Mesenchymal stem cell (in vitro differentiated cells and primary cell): ENCODE measurements around the gene WWOX. TPM values are rescaled to one million over a fixed set of nuclear protein-coding genes. Genes with fewer than 3 reads are reported as not detected.

Experiments used
- DNase-seq: peaks from one replicate; pipeline ENCODE4 v3.0.0-alpha.2; 2013
- H2AFZ ChIP-seq: one replicate; pipeline ENCODE4 v1.6.1; 2013; ENCODE audit warnings: low read depth, mild to moderate bottlenecking, control low read depth, inconsistent platforms, low read length, moderate library complexity
- H2AK5ac ChIP-seq: 2 replicates; pipeline ENCODE4 v1.6.1; 2013; ENCODE audit warnings: low read length, moderate library complexity, mild to moderate bottlenecking, inconsistent platforms; ENCODE audit not compliant: severe bottlenecking
- H2BK120ac ChIP-seq: one replicate; pipeline ENCODE4 v1.6.1; 2013; ENCODE audit warnings: low read depth, mild to moderate bottlenecking, inconsistent platforms, low read length, moderate library complexity
- H2BK12ac ChIP-seq, 2 experiments: one replicate each; pipeline ENCODE4 v1.6.1; 2013; ENCODE audit warnings: inconsistent platforms in 2 of 2, low read length in 2 of 2, mild to moderate bottlenecking in 2 of 2, moderate library complexity in 2 of 2, control low read depth in 1 of 2
- H2BK15ac ChIP-seq: one replicate; pipeline ENCODE4 v1.6.1; 2013; ENCODE audit warnings: mild to moderate bottlenecking, low read depth, inconsistent platforms; ENCODE audit not compliant: poor library complexity, severe bottlenecking
- H2BK5ac ChIP-seq: 2 replicates; pipeline ENCODE4 v1.6.1; 2013; ENCODE audit warnings: low read depth, mild to moderate bottlenecking, low read length, control low read depth, inconsistent platforms; ENCODE audit not compliant: poor library complexity, severe bottlenecking
- H3K14ac ChIP-seq, 2 experiments: one replicate each; pipeline ENCODE4 v1.6.1; 2013; ENCODE audit warnings: inconsistent platforms in 2 of 2, low read length in 2 of 2, control low read depth in 1 of 2, mild to moderate bottlenecking in 1 of 2, moderate library complexity in 1 of 2
- H3K18ac ChIP-seq, 2 experiments: one replicate each; pipeline ENCODE4 v1.6.1; 2013; ENCODE audit warnings: inconsistent platforms in 2 of 2, low read length in 2 of 2, control low read depth in 1 of 2, low read depth in 1 of 2, mild to moderate bottlenecking in 1 of 2
- H3K23ac ChIP-seq, 2 experiments: one replicate each; pipeline ENCODE4 v1.6.1; 2013; ENCODE audit warnings: inconsistent platforms in 2 of 2, low read length in 2 of 2, mild to moderate bottlenecking in 2 of 2, moderate library complexity in 2 of 2, control low read depth in 1 of 2
- H3K27ac ChIP-seq: 2 replicates; pipeline ENCODE4 v1.5.1; 2013; ENCODE audit warnings: mild to moderate bottlenecking, moderate library complexity, low read length, control low read depth, inconsistent platforms; ENCODE audit not compliant: poor library complexity, severe bottlenecking
- H3K27me3 ChIP-seq, 2 experiments: 2 replicates each; pipeline versions ENCODE4 v1.6.1 to v1.7.0; 2013; ENCODE audit warnings: low read length in 2 of 2, mild to moderate bottlenecking in 2 of 2, moderate library complexity in 2 of 2, control low read depth in 1 of 2, inconsistent platforms in 1 of 2; ENCODE audit not compliant: control insufficient read depth in 1 of 2, insufficient read depth in 1 of 2
- H3K36me3 ChIP-seq, 2 experiments: 2 replicates each; pipeline versions ENCODE4 v1.6.1 to v1.7.0; 2013; ENCODE audit warnings: low read length in 2 of 2, control low read depth in 1 of 2, inconsistent platforms in 1 of 2, low read depth in 1 of 2, mild to moderate bottlenecking in 1 of 2; ENCODE audit not compliant: insufficient read depth in 2 of 2, control insufficient read depth in 1 of 2
- H3K4ac ChIP-seq, 2 experiments: one replicate each; pipeline ENCODE4 v1.6.1; 2013; ENCODE audit warnings: inconsistent platforms in 2 of 2, low read length in 2 of 2, mild to moderate bottlenecking in 2 of 2, moderate library complexity in 2 of 2, control low read depth in 1 of 2, low read depth in 1 of 2
- H3K4me1 ChIP-seq: 2 replicates; pipeline ENCODE4 v1.6.1; 2013; ENCODE audit warnings: low read depth, low read length, control low read depth; ENCODE audit not compliant: control insufficient read depth, insufficient read depth
- H3K4me2 ChIP-seq: 2 replicates; pipeline ENCODE4 v1.6.1; 2013; ENCODE audit warnings: low read length, mild to moderate bottlenecking, inconsistent platforms; ENCODE audit not compliant: poor library complexity, severe bottlenecking
- H3K4me3 ChIP-seq, 2 experiments: 2 replicates each; pipeline versions ENCODE4 v1.5.1 to v1.7.0; 2013; ENCODE audit warnings: low read length in 2 of 2, mild to moderate bottlenecking in 2 of 2, control low read depth in 1 of 2, low read depth in 1 of 2; ENCODE audit not compliant: insufficient read depth in 1 of 2
- H3K79me1 ChIP-seq: replicated peaks from 2 replicates; pipeline ENCODE4 v1.6.1; 2013; ENCODE audit warnings: mild to moderate bottlenecking, control low read depth, low read length, inconsistent platforms; ENCODE audit not compliant: poor library complexity, severe bottlenecking
- H3K9ac ChIP-seq: 2 replicates; pipeline ENCODE4 v1.7.0; 2013; ENCODE audit warnings: mild to moderate bottlenecking, low read length, moderate library complexity
- H3K9me3 ChIP-seq: 2 replicates; pipeline ENCODE4 v1.7.0; 2013; ENCODE audit warnings: mild to moderate bottlenecking, low read length; ENCODE audit not compliant: control insufficient read depth
- H4K8ac ChIP-seq: one replicate; pipeline ENCODE4 v1.6.1; 2013; ENCODE audit warnings: inconsistent platforms, mild to moderate bottlenecking, low read length, moderate library complexity
- H4K91ac ChIP-seq: one replicate; pipeline ENCODE4 v1.6.1; 2013; ENCODE audit warnings: mild to moderate bottlenecking, low read length, inconsistent platforms
- WGBS: methylation state at CpG from one replicate; pipeline ENCODE4 v1.1.7; 2013; ENCODE audit warnings: mixed read lengths; 5-methylcytosine and 5-hydroxymethylcytosine counted together
- polyA plus RNA-seq, 2 experiments: library from polyadenylated mRNA; stranded (reverse); fragments of 200-250 nt; gene quantifications; one replicate each; pipeline ENCODE4 v1.2.3, GENCODE V29; 2013

Gene WWOX
- 10.3 TPM for polyA plus RNA-seq (2013, experiment 1 of 2)
- 7.8 TPM for polyA plus RNA-seq (2013, experiment 2 of 2)

DNA sequence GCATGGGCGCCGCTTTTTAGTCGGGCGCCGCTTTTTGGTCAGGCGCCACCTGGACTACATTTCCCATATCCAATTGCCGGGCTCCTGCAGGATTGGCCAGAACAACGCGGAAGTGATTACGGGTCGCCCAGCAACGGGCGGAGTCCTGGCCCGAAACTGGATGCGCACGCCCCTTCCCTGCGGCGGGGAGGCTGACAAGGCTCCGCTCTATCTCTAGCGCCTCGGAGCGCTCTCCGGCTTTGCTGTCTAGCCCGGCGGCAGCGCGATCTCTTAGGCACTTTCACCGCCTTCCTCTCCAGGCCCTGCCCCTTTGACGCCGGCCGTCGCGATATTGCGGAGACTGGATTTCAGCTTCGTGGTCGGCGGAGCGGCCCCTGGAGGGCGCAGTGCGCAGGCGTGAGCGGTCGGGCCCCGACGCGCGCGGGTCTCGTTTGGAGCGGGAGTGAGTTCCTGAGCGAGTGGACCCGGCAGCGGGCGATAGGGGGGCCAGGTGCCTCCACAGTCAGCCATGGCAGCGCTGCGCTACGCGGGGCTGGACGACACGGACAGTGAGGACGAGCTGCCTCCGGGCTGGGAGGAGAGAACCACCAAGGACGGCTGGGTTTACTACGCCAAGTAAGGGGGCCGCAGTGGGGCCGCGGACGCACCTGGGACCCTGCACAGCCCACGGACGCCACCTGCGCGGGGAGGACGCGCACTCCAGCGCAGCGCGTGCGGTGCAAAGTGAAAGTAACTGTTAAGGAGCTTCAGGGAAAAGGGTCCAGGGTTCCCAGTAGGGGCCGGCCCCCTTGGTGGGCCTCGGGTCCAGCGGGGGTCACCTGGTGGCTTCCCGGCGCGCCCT lies at the start of gene WWOX:
Gene WWOX (plus strand): TSS at position 384 of the 841 bp plus-strand sequence.
- Histone ChIP-seq H3K23ac (peak within 1 kb of the TSS in 1 of 2 experiments; percentile 91), H2AFZ (peak within 1 kb of the TSS; percentile 100), H4K8ac (peak within 1 kb of the TSS; percentile 88), H3K4me1 (peaks cover 7% of the 10 kb centered on the region), H3K14ac (peak within 1 kb of the TSS in 1 of 2 experiments; percentile 82), H3K9me3 (no peaks in the 10 kb centered on the region), H2BK5ac (no peak within 1 kb of the TSS), H3K4ac (peak within 1 kb of the TSS in 1 of 2 experiments; percentile 83), H2BK12ac (peak within 1 kb of the TSS in 1 of 2 experiments; percentile 79), H3K4me2 (peak within 1 kb of the TSS; percentile 86), H4K91ac (peak within 1 kb of the TSS; percentile 57), H2BK120ac (no peak within 1 kb of the TSS), H2BK15ac (peak within 1 kb of the TSS; percentile 34), H3K36me3 (peaks cover 0 to 5% of the 10 kb centered on the region in 2 experiments), H3K27me3 (no peaks in the 10 kb centered on the region), H3K9ac (peak within 1 kb of the TSS; percentile 97), H3K4me3 (peak within 1 kb of the TSS; percentile 99), H3K18ac (peak within 1 kb of the TSS; percentile 46 to 97), H3K79me1 (peaks cover 26% of the 10 kb centered on the region), H3K27ac (peak within 1 kb of the TSS; percentile 78), H2AK5ac (no peak within 1 kb of the TSS)
- peak; percentile 99 for DNase-seq
- WGBS: under 1% methylated on average over 83 of the region's 84 CpGs

GRCh38 chr16:78050734-78051400 lies 48.6 kb upstream of the WWOX start:
- no peaks in the 10 kb centered on the region for H3K27me3 ChIP-seq
- H2BK5ac ChIP-seq: no peak overlapping the region
- H2BK15ac ChIP-seq: no peak overlapping the region
- H3K36me3 ChIP-seq: no peaks in the 10 kb centered on the region
- no peak overlapping the region for H4K91ac ChIP-seq
- WGBS: 93% methylated on average over 2 of the region's 2 CpGs
- no peak overlapping the region for H3K4ac ChIP-seq
- no peak overlapping the region for H2AK5ac ChIP-seq
- DNase-seq: no peak
- H3K9me3 ChIP-seq: no peaks in the 10 kb centered on the region
- no peak overlapping the region for H2BK12ac ChIP-seq
- H3K4me3 ChIP-seq: no peak overlapping the region
- no peak overlapping the region for H4K8ac ChIP-seq
- no peak overlapping the region for H3K4me2 ChIP-seq
- no peak overlapping the region for H2BK120ac ChIP-seq
- no peak overlapping the region for H3K27ac ChIP-seq
- H2AFZ ChIP-seq: no peak overlapping the region
- H3K18ac ChIP-seq: no peak overlapping the region
- H3K14ac ChIP-seq: no peak overlapping the region
- no peaks in the 10 kb centered on the region for H3K79me1 ChIP-seq
- H3K9ac ChIP-seq: no peak overlapping the region
- no peak overlapping the region for H3K23ac ChIP-seq
- peaks cover 2% of the 10 kb centered on the region for H3K4me1 ChIP-seq

DNA sequence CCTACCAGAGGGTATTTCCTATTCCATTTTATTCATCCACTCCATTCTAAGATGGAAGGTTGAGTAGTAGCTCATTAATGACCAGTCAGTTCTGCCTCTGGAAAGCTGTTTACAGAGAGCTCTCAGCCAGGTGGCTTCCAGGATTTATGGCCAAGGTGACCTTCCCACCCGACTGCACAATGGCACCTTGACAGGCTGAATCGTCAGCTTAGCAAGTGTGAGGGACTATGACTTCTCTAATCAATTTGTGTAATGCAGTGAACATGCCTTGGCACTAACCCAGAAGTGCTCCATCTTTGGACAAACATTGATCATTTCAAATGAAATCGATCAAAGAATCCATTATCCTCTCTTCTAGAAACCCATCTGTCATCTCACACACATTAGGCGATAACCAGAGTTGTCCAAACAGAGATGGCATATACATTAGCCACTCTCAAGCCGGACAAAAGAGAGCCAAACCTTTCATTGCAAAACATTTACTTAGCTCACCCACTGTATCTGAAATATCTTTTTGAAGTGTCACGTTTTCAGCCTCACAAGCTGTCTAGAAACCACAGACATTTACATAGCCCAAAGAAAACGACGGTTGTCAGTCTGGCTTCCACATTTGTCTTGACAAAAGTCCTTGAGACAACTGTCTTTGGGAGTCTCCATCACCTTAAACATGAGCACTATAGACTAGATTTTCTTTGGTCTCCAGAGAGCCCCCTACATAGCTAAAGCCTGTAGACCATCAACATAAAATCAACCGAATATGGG lies 41.5 kb upstream of the WWOX start:
- Histone ChIP-seq H3K4me1 (no peaks in the 10 kb centered on the region), H3K9ac (no peak overlapping the region), H3K14ac (no peak overlapping the region), H3K18ac (no peak overlapping the region), H2BK15ac (no peak overlapping the region), H2BK5ac (no peak overlapping the region), H3K9me3 (peaks cover 3% of the 10 kb centered on the region), H2BK120ac (no peak overlapping the region), H2BK12ac (no peak overlapping the region), H2AK5ac (no peak overlapping the region), H3K27ac (no peak overlapping the region), H3K79me1 (no peaks in the 10 kb centered on the region), H3K4me2 (no peak overlapping the region), H3K4me3 (no peak overlapping the region), H3K23ac (no peak overlapping the region), H3K36me3 (no peaks in the 10 kb centered on the region), H4K8ac (no peak overlapping the region), H3K27me3 (peaks cover 0 to 9% of the 10 kb centered on the region in 2 experiments), H4K91ac (no peak overlapping the region), H3K4ac (no peak overlapping the region), H2AFZ (no peak overlapping the region)
- 86% methylated on average over 9 of the region's 9 CpGs for WGBS
- no peak for DNase-seq
